BE2C (cell line): Measurements from ENCODE around the gene PDYN. TPM values are rescaled to one million over a fixed set of nuclear protein-coding genes. Genes with fewer than 3 reads are reported as not detected.
"Not testable (repeated sequence)": the region's sequence is repeated elsewhere in the genome, so short reads cannot be mapped to it uniquely, and the experiment has no call there.

Source experiments
- DNase-seq: peaks from one replicate; pipeline ENCODE4 v3.0.0-alpha.2; 2020
- H3K27me3 ChIP-seq: fragments of 250-450 bp; sonication (Bioruptor Pico); 2 replicates; pipeline ENCODE4 v1.5.1; 2020; ENCODE audit warnings: mild to moderate bottlenecking
- H3K36me3 ChIP-seq: fragments of 250-450 bp; sonication (Bioruptor Pico); 2 replicates; pipeline ENCODE4 v1.5.1; 2020; ENCODE audit warnings: mild to moderate bottlenecking
- H3K4me1 ChIP-seq: fragments of 250-450 bp; sonication (Bioruptor Pico); 2 replicates; pipeline ENCODE4 v1.5.1; 2020
- H3K4me3 ChIP-seq: 2 replicates; pipeline ENCODE4 v1.5.1; 2011; ENCODE audit warnings: low read depth, low read length
- H3K9me3 ChIP-seq: fragments of 250-450 bp; sonication (Bioruptor Pico); 2 replicates; pipeline ENCODE4 v1.5.1; 2020
- CTCF ChIP-seq: IDR thresholded peaks from 2 replicates; pipeline ENCODE4 v1.5.1; 2012; ENCODE audit warnings: mild to moderate bottlenecking, low read depth, low read length
- polyA plus RNA-seq: library from polyadenylated mRNA; unstranded; fragments of >200 nt; gene quantifications from one replicate; pipeline ENCODE4 v1.2.1, GENCODE V29; 2012; ENCODE audit warnings: low read depth, missing spikeins; ENCODE audit not compliant: insufficient read length, insufficient read depth

Gene PDYN
- polyA plus RNA-seq, result not detected

DNA sequence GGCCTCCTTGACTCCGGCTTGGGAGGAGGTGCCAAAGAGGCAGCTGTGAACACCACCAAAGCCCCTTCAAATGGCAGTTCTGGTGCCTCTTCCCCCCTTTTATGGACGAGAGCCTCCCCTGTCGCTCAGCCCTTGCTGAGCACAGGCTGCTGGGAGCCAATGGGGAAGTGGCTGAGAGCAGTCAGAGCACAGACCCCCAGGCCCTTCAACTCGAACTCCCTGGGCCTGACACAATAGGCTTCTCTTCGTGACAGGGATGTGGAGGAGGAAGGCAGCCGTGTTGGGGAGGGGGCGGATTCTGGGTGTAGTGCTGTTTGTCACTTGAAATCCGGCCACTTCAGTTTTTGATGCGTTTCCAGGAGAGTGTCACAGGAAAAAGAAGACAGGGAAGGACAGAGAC lies at the start of gene PDYN:
PDYN (minus strand) TSS at position 73 of the 400 bp plus-strand sequence. CDS start 10,974 bp downstream, outside the sequence.
- TF ChIP-seq CTCF, result no peak
- Histone ChIP-seq H3K9me3 (no peaks in the 10 kb centered on the region), H3K27me3 (peaks cover 6% of the 10 kb centered on the region), H3K36me3 (no peaks in the 10 kb centered on the region), H3K4me3 (no peak within 1 kb of the TSS), H3K4me1 (no peaks in the 10 kb centered on the region)
- DNase-seq, result no peak

GRCh38 chr20:2042400-2042799 lies 48.5 kb upstream of the PDYN start:
- no peaks in the 10 kb centered on the region for H3K27me3 ChIP-seq

GRCh38 chr20:2038161-2038560 lies 44.3 kb upstream of the PDYN start:
- DNase-seq, result no peak

More at GRCh38 chr20:2042400-2042799, 48.5 kb upstream of the PDYN start:
- TF ChIP-seq CTCF, result no peak
- no peaks in the 10 kb centered on the region for H3K4me1 ChIP-seq
- no peaks in the 10 kb centered on the region for H3K36me3 ChIP-seq
- DNase-seq, result no peak
- no peaks in the 10 kb centered on the region for H3K9me3 ChIP-seq
- H3K4me3 ChIP-seq, result no peak overlapping the region

DNA sequence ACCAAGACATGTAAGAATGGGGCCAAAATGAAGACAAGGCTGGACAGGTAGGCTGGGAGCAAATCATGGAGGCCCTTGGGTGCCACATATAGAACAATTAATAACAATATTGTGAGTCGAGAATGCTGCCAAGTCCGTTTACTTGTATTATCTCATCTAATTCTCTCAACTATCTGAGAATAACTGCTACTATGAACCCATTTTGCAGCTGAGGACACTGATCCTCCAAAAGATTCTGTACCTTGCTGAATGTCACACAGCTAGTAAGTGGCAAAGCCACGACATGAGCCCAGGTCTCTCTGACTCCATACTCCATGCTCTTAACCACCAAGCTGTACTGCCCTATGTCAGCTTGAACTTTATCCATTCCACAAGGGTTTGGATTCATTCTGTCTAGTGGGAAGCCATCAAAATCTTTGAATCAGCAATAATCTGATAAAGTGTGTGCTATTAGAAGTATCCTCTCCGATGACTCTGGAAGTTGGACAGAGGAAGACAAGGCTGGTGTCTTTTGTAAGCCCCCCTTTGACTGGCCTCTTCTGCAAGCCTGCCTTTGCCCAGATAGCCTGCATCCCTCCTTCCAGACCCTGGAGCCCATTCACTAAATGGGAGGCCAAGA lies 43.5 kb upstream of the PDYN start:
- Histone ChIP-seq H3K9me3 (no peaks in the 10 kb centered on the region), H3K27me3 (no peaks in the 10 kb centered on the region), H3K4me1 (no peaks in the 10 kb centered on the region), H3K36me3 (no peaks in the 10 kb centered on the region), H3K4me3 (no peak overlapping the region)
- no peak for TF ChIP-seq CTCF
- no peak for DNase-seq

More at GRCh38 chr20:2038161-2038560, 44.3 kb upstream of the PDYN start:
- no peaks in the 10 kb centered on the region for H3K9me3 ChIP-seq
- H3K4me1 ChIP-seq, result no peaks in the 10 kb centered on the region
- TF ChIP-seq CTCF, result no peak
- H3K36me3 ChIP-seq, result no peaks in the 10 kb centered on the region
- no peak overlapping the region for H3K4me3 ChIP-seq
- no peaks in the 10 kb centered on the region for H3K27me3 ChIP-seq

- not testable (repeated sequence) for DNase-seq, H3K4me3 ChIP-seq, H3K9me3 ChIP-seq, H3K36me3 ChIP-seq, H3K27me3 ChIP-seq, H3K4me1 ChIP-seq
These were observed 42.5 kb upstream of the PDYN start for GRCh38 chr20:2036357-2036756.

- no peaks in the 10 kb centered on the region for H3K4me1 ChIP-seq
- H3K27me3 ChIP-seq, result no peaks in the 10 kb centered on the region
- no peak for TF ChIP-seq CTCF
- DNase-seq, result no peak
- H3K4me3 ChIP-seq, result no peak overlapping the region
- no peaks in the 10 kb centered on the region for H3K9me3 ChIP-seq
- no peaks in the 10 kb centered on the region for H3K36me3 ChIP-seq
These were observed 38.3 kb upstream of the PDYN start for GRCh38 chr20:2032168-2032567.
